CD8-positive, alpha-beta memory T cell (primary cell): ENCODE results near the gene TOPORS. TPM values are rescaled to one million over a fixed set of nuclear protein-coding genes. Genes with fewer than 3 reads are reported as not detected.
"Not testable (repeated sequence)": the region's sequence is repeated elsewhere in the genome, so short reads cannot be mapped to it uniquely, and the experiment has no call there.

Experiments used
- CTCF ChIA-PET: fragments of 350-600 bp; sonication (Branson Sonifier 250); formaldehyde crosslinking; loops from one replicate; lab custom pipeline; 2021; ENCODE audit warnings: antibody characterized with exemption; lab: Charles Lee
- POLR2A ChIA-PET: fragments of 350-600 bp; sonication (Branson Sonifier 250); formaldehyde crosslinking; loops from one replicate; lab custom pipeline; 2021; ENCODE audit warnings: antibody characterized with exemption; lab: Charles Lee
- DNase-seq, 5 donors: peaks; one replicate each; pipeline versions ENCODE4 v3.0.0 to v3.0.0-alpha.2; 2020 to 2022; ENCODE audit warnings: mixed read lengths in 1 of 5
- H3K27ac ChIP-seq: one replicate; pipeline ENCODE4 v1.7.0; 2013; ENCODE audit warnings: low read depth, mild to moderate bottlenecking, low read length, moderate library complexity
- H3K27me3 ChIP-seq: 2 replicates; pipeline ENCODE4 v1.7.0; 2013; ENCODE audit warnings: low read length, mild to moderate bottlenecking; ENCODE audit not compliant: insufficient read depth, poor library complexity, severe bottlenecking
- H3K36me3 ChIP-seq: 2 replicates; pipeline ENCODE4 v1.7.0; 2013; ENCODE audit warnings: mild to moderate bottlenecking, low read length, moderate library complexity; ENCODE audit not compliant: insufficient read depth
- H3K4me1 ChIP-seq: 2 replicates; pipeline ENCODE4 v1.7.0; 2013; ENCODE audit warnings: mild to moderate bottlenecking, low read length, moderate library complexity; ENCODE audit not compliant: insufficient read depth
- H3K4me3 ChIP-seq: 2 replicates; pipeline ENCODE4 v1.7.0; 2013; ENCODE audit warnings: mild to moderate bottlenecking, low read length
- H3K9me3 ChIP-seq: 2 replicates; pipeline ENCODE4 v1.7.0; 2013; ENCODE audit warnings: mild to moderate bottlenecking, low read length
- H3K27ac Mint-ChIP-seq, 8 donors: one replicate each; pipeline ENCODE4 v1.8.0; 2020 to 2021; ENCODE audit warnings: mixed read lengths in 8 of 8, mild to moderate bottlenecking in 6 of 8, inconsistent platforms in 3 of 8, moderate library complexity in 3 of 8
- H3K27me3 Mint-ChIP-seq, 2 donors: one replicate each; pipeline ENCODE4 v1.8.0; 2020 to 2021; ENCODE audit warnings: mixed read lengths in 2 of 2, mild to moderate bottlenecking in 1 of 2, moderate library complexity in 1 of 2
- H3K36me3 Mint-ChIP-seq, 3 donors: one replicate each; pipeline ENCODE4 v1.8.0; 2020 to 2021; ENCODE audit warnings: mixed read lengths in 3 of 3, inconsistent platforms in 1 of 3, mild to moderate bottlenecking in 1 of 3
- H3K4me1 Mint-ChIP-seq, 3 donors: one replicate each; pipeline ENCODE4 v1.8.0; 2020 to 2021; ENCODE audit warnings: mixed read lengths in 3 of 3, inconsistent platforms in 1 of 3, mild to moderate bottlenecking in 1 of 3
- H3K4me3 Mint-ChIP-seq, 7 donors: one replicate each; pipeline ENCODE4 v1.8.0; 2020 to 2021; ENCODE audit warnings: mixed read lengths in 7 of 7, mild to moderate bottlenecking in 6 of 7, moderate library complexity in 4 of 7, inconsistent platforms in 2 of 7
- H3K9me3 Mint-ChIP-seq, 5 donors: one replicate each; pipeline ENCODE4 v1.8.0; 2020 to 2022; ENCODE audit warnings: mixed read lengths in 5 of 5, mild to moderate bottlenecking in 3 of 5, moderate library complexity in 2 of 5, inconsistent platforms in 1 of 5
- polyA plus RNA-seq: library from polyadenylated mRNA; unstranded; fragments of 300-500 nt; fragmentation: Illumina TruSeq; gene quantifications from one replicate; pipeline ENCODE4 v1.2.3, GENCODE V29; 2021
- total RNA-seq, 2 experiments: library from RNA; stranded (reverse); gene quantifications; one replicate each; pipeline ENCODE4 v1.2.3, GENCODE V29; 2021

TOPORS gene
- total RNA-seq (10 to 100 TPM; 18.7 to 20.4 TPM), polyA plus RNA-seq (26.1 TPM)

- H3K9me3 Mint-ChIP-seq: no peaks in the 10 kb centered on the region
- H3K36me3 ChIP-seq: no peaks in the 10 kb centered on the region
- ChIA-PET CTCF (interaction anchor here (0.7 to 7.3 kb wide), 8 partner anchors 12 to 472 kb away, joined by 3 to 49 read pairs (median 9); partner anchors contain the start of genes NDUFB6 and RIGI), POLR2A (interaction anchor here (0.7 to 4.1 kb wide), 5 partner anchors 20 to 173 kb away, joined by 3 to 45 read pairs (median 7); partner anchors contain the start of genes ACO1, NDUFB6 and RIGI)
- H3K27me3 Mint-ChIP-seq: no peaks in the 10 kb centered on the region
- DNase-seq: peak; percentile 87 to 93 (median 89)
- no peaks in the 10 kb centered on the region for H3K27me3 ChIP-seq
- peak within 1 kb of the TSS; percentile 89 for H3K27ac ChIP-seq
- H3K27ac Mint-ChIP-seq: peak within 1 kb of the TSS; percentile 96 to 99 (median 98)
- peaks cover 29% of the 10 kb centered on the region for H3K4me1 ChIP-seq
- H3K4me1 Mint-ChIP-seq: peaks cover 49 to 78% (median 52%) of the 10 kb centered on the region in 3 donors
- peak within 1 kb of the TSS; percentile 83 for H3K4me3 ChIP-seq
- H3K36me3 Mint-ChIP-seq: peaks cover 0 to 43% (median 2%) of the 10 kb centered on the region in 3 donors
- H3K9me3 ChIP-seq: no peaks in the 10 kb centered on the region
- H3K4me3 Mint-ChIP-seq: peak within 1 kb of the TSS; percentile 90 to 98 (median 93)
Measured at GRCh38 chr9:32552172-32552872, at the start of gene TOPORS, which contains the start of gene SMIM27. TOPORS (minus strand) TSS chr9:32552586; CDS start chr9:32552436, 150 bp downstream. SMIM27 (plus strand) TSS chr9:32552327; CDS start chr9:32552435, 108 bp downstream.

- H3K27me3 ChIP-seq, DNase-seq, H3K36me3 ChIP-seq, H3K36me3 Mint-ChIP-seq, H3K4me3 Mint-ChIP-seq, H3K27ac ChIP-seq, CTCF ChIA-PET, POLR2A ChIA-PET, H3K4me1 ChIP-seq, H3K4me3 ChIP-seq, H3K9me3 ChIP-seq, H3K9me3 Mint-ChIP-seq, H3K27ac Mint-ChIP-seq, H3K4me1 Mint-ChIP-seq: not testable (repeated sequence)
- H3K27me3 Mint-ChIP-seq: peaks cover 4 to 31% of the 10 kb centered on the region in 2 donors
Measured at GRCh38 chr9:32599021-32599420, 46.6 kb upstream of the TOPORS start.

- Mint-ChIP-seq H3K4me3 (no peak overlapping the region), H3K27ac (no peak overlapping the region), H3K27me3 (peaks cover 4 to 36% of the 10 kb centered on the region in 2 donors), H3K9me3 (peaks cover 0 to 3% (median 0%) of the 10 kb centered on the region in 5 donors), H3K36me3 (peaks cover 0 to 2% (median 0%) of the 10 kb centered on the region in 3 donors), H3K4me1 (no peaks in the 10 kb centered on the region)
- Histone ChIP-seq H3K27me3 (no peaks in the 10 kb centered on the region), H3K4me1 (no peaks in the 10 kb centered on the region), H3K27ac (no peak overlapping the region), H3K9me3 (no peaks in the 10 kb centered on the region), H3K4me3 (no peak overlapping the region), H3K36me3 (no peaks in the 10 kb centered on the region)
- POLR2A ChIA-PET: no interaction called here
- CTCF ChIA-PET: no interaction called here
- DNase-seq: no peak
Measured at GRCh38 chr9:32596936-32597335, 44.5 kb upstream of the TOPORS start.

GRCh38 chr9:32596096-32596865 lies 43.9 kb upstream of the TOPORS start:
- CTCF ChIA-PET: no interaction called here
- no peak for DNase-seq
- Mint-ChIP-seq H3K36me3 (peaks cover 0 to 2% (median 0%) of the 10 kb centered on the region in 3 donors), H3K4me1 (no peaks in the 10 kb centered on the region), H3K9me3 (peaks cover 0 to 3% (median 0%) of the 10 kb centered on the region in 5 donors), H3K27me3 (peaks cover 4 to 38% of the 10 kb centered on the region in 2 donors), H3K27ac (no peak overlapping the region), H3K4me3 (peak overlapping the region in 1 of 7 donors; percentile 11)
- Histone ChIP-seq H3K36me3 (no peaks in the 10 kb centered on the region), H3K4me1 (no peaks in the 10 kb centered on the region), H3K27me3 (no peaks in the 10 kb centered on the region), H3K27ac (no peak overlapping the region), H3K9me3 (no peaks in the 10 kb centered on the region), H3K4me3 (no peak overlapping the region)
- POLR2A ChIA-PET: no interaction called here

- no peaks in the 10 kb centered on the region for H3K36me3 ChIP-seq
- no peaks in the 10 kb centered on the region for H3K4me1 Mint-ChIP-seq
- H3K27me3 Mint-ChIP-seq: peaks cover 2 to 48% of the 10 kb centered on the region in 2 donors
- no peak overlapping the region for H3K27ac Mint-ChIP-seq
- no peaks in the 10 kb centered on the region for H3K9me3 Mint-ChIP-seq
- DNase-seq: no peak
- no peaks in the 10 kb centered on the region for H3K9me3 ChIP-seq
- peaks cover 0 to 4% (median 2%) of the 10 kb centered on the region in 3 donors for H3K36me3 Mint-ChIP-seq
- no peak overlapping the region for H3K27ac ChIP-seq
- ChIA-PET CTCF (interaction anchor here (0.9 to 1.8 kb wide), 3 partner anchors 9 to 212 kb away, joined by 3 to 5 read pairs (median 3); no protein-coding TSS in a partner anchor), POLR2A (no interaction called here)
- H3K4me3 Mint-ChIP-seq: no peak overlapping the region
- no peak overlapping the region for H3K4me3 ChIP-seq
- H3K27me3 ChIP-seq: no peaks in the 10 kb centered on the region
- no peaks in the 10 kb centered on the region for H3K4me1 ChIP-seq
Measured at GRCh38 chr9:32590898-32591297, 38.5 kb upstream of the TOPORS start.

GRCh38 chr9:32590476-32590875 lies 38.1 kb upstream of the TOPORS start:
- Mint-ChIP-seq H3K27ac (no peak overlapping the region), H3K36me3 (peaks cover 0 to 4% (median 2%) of the 10 kb centered on the region in 3 donors), H3K4me3 (no peak overlapping the region), H3K27me3 (peaks cover 2 to 49% of the 10 kb centered on the region in 2 donors), H3K4me1 (no peaks in the 10 kb centered on the region), H3K9me3 (no peaks in the 10 kb centered on the region)
- Histone ChIP-seq H3K4me1 (no peaks in the 10 kb centered on the region), H3K4me3 (no peak overlapping the region), H3K36me3 (no peaks in the 10 kb centered on the region), H3K27ac (no peak overlapping the region), H3K27me3 (no peaks in the 10 kb centered on the region), H3K9me3 (no peaks in the 10 kb centered on the region)
- ChIA-PET POLR2A (no interaction called here), CTCF (interaction anchor here (0.9 to 1.8 kb wide), 3 partner anchors 9 to 211 kb away, joined by 3 to 5 read pairs (median 3); no protein-coding TSS in a partner anchor)
- no peak for DNase-seq

- POLR2A ChIA-PET: no interaction called here
- Histone ChIP-seq H3K9me3 (no peaks in the 10 kb centered on the region), H3K27ac (no peak overlapping the region), H3K27me3 (no peaks in the 10 kb centered on the region), H3K4me3 (no peak overlapping the region), H3K4me1 (no peaks in the 10 kb centered on the region), H3K36me3 (no peaks in the 10 kb centered on the region)
- CTCF ChIA-PET: interaction anchor here (2.8 to 3.1 kb wide), 2 partner anchors 10 to 211 kb away, joined by 7 to 13 read pairs; no protein-coding TSS in a partner anchor
- no peaks in the 10 kb centered on the region for H3K4me1 Mint-ChIP-seq
- no peak overlapping the region for H3K27ac Mint-ChIP-seq
- H3K36me3 Mint-ChIP-seq: peaks cover 0 to 4% (median 2%) of the 10 kb centered on the region in 3 donors
- H3K9me3 Mint-ChIP-seq: no peaks in the 10 kb centered on the region
- no peak for DNase-seq
- no peak overlapping the region for H3K4me3 Mint-ChIP-seq
- H3K27me3 Mint-ChIP-seq: peaks cover 2 to 55% of the 10 kb centered on the region in 2 donors
Measured at GRCh38 chr9:32589083-32589723, 36.8 kb upstream of the TOPORS start.
